NCI-H82 treated with DMSO at 0.1 percent for 48 hours (cell line): ENCODE results near the gene GORASP2.
A peak's percentile ranks its signal among the peaks of the same experiment; 100 is the strongest.
"Not testable (repeated sequence)": the region's sequence is repeated elsewhere in the genome, so short reads cannot be mapped to it uniquely, and the experiment has no call there.

Experiments
- DNase-seq: peaks from one replicate; lab custom pipeline; 2025; ENCODE audit not compliant: unreplicated experiment; lab: John Stamatoyannopoulos, UW

GORASP2 gene

DNA sequence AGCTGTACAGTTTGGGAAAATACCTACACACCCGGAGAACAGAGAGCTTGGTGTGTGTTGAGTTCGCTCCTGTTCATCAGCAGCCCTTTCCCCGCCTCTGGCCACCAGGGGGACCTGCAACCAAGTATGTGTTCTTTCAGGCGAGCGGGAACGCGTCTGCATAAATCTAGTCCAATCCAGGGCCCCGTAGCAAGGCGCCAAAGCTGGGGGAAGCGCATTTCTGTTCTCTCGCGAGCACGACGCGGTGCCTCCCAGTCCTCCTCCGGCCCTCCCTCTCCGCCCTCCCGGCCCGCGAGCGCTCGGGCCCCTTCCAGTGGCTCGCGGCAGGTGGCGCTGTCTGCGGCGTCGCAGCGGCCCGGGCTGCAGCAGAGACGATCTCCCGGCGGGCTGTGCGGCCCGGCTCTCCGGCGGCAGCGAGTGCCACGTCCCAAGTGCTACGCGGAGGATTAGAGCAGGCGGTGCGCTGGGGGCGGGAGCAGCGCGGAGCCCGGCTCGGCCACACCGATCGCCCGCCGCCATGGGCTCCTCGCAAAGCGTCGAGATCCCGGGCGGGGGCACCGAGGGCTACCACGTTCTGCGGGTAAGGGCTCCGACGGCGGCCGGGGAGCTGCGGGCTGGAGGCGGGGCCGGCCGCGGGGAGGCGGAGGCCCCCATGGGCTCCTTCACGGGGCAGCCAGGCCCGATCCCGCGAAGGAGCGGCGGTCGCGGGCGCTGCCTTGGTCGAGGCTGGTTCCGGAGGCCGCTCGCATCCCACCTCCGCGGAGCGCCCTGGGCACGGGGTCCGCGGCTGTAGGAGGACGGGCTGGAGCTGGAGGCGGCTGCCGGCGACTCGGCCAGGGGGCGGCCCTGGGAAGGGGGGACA is at the start of gene GORASP2:
TSS of gene GORASP2 (plus strand) at position 430 of the 862 bp plus-strand sequence. CDS start at position 518, 88 bp downstream.
- DNase-seq: peak; percentile 99

GRCh38 chr2:170881840-170882239 is 47.2 kb upstream of the GORASP2 start:
- DNase-seq: no peak

DNA sequence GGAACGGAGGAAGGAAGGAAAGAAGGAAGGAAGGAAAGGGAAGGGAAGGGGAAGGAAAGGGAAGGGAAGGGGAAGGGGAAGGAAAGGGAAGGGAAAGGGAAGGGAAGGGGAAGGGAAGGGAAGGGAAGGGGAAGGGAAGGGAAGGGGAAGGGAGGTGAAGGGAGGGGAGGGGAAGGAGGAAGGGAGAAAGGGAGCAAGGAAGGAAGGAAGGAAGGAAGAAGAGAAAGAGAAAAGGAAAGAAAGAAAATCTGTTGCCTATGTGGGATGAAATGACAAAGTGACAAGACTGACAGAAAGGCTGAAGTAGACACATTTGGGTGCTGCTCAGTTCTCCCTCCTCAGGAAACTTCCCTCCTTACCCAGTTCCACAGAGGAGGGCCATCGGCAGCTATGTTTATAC is 46.3 kb upstream of the GORASP2 start:
- DNase-seq: no peak

DNA sequence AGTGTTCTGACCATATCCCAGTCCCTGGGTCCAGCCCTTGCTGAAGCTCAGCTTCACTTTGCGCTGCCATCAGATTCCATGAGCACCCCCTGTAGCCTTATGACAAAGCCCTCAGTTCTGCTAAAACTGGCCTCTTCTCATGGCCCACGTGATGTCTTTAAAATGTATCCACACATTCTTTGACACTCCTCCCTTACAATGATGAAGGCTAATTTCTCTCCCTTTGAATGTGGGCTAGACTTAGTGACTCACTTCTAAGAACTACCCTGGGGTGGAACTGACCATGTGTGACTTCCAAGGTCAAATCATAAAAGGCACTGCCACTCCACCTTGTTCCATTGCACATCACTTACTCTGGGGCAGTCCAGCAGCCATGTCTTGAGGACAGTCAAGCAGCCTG is 45.4 kb upstream of the GORASP2 start:
- no peak for DNase-seq

DNA sequence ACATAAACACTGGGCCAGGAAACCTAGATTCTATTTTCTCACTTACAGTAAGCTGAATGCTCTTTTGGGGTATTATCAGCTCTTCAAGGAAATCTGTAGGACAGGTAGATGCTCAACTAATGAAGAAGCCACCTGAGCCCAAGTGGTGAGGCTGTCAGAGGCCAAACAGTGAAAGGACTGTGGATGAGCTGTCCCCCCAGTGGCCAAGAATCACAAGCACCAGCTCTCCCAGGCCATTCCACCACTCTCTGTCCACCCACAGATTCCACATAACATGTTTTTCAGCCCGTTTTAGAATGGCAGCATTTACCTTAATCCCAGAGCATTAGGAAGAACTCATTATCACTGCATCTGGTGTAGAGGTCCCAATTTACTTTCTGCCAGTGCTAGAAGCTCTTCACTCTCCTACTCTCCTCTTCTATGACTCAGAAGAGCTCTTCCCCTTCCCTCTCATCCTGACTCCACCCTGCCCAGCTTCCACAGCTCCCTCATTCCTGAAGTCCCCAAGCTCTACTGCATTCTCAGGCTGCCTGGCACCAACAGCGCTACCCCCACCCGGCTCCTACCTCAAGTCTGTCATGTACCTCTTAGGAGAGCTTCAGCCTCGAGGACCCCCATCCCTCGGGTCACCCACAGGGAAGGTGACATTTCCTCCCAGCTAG is 43.8 kb upstream of the GORASP2 start:
- DNase-seq: no peak

DNA sequence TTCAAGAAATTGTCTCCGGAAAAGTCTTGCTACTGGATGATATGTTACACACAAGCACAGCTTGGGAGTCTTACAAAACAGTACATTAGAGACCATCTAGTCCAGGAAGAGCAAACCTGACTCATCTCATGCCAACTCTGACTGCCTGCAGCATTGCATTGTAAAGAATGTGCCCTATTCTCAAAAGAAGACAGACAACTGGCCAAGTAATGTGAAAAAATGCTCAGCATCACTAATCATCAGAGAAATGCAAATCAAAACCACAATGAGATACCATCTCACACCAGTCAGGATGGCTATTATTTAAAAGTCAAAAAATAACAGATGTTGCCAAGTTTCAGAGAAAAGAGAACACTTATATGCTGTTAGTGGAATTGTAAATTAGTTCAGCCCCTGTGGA is 42.7 kb upstream of the GORASP2 start:
- DNase-seq: no peak

DNA sequence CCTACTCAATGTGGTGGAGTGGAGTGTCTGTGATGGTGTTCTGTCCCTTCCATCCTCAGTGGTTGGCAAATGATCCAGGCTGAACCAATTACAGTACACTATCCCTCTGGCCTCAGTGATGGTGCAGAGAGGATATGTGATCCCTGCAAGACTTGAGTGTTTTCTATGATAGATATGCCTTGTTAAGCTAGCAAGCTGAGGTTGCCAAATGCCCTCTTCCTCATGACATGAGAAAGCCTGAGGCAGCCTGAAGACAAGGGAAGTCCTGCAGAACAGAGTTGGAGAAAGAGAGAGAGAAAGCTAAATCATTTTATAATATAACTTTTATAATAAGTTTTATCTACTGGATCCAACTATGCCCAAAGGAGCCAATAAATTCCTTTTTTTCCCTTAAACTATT is 41.6 kb upstream of the GORASP2 start:
- no peak for DNase-seq

GRCh38 chr2:170887896-170888295 is 41.2 kb upstream of the GORASP2 start:
- no peak for DNase-seq

GRCh38 chr2:170891893-170892292 is 37.2 kb upstream of the GORASP2 start:
- DNase-seq: no peak

- DNase-seq: no peak
These were observed 36.6 kb upstream of the GORASP2 start for GRCh38 chr2:170892391-170892951.

- DNase-seq: no peak
These were observed 33.9 kb upstream of the GORASP2 start for GRCh38 chr2:170895023-170895757.

- DNase-seq: no peak
These were observed 32.4 kb upstream of the GORASP2 start for GRCh38 chr2:170896622-170897021.

DNA sequence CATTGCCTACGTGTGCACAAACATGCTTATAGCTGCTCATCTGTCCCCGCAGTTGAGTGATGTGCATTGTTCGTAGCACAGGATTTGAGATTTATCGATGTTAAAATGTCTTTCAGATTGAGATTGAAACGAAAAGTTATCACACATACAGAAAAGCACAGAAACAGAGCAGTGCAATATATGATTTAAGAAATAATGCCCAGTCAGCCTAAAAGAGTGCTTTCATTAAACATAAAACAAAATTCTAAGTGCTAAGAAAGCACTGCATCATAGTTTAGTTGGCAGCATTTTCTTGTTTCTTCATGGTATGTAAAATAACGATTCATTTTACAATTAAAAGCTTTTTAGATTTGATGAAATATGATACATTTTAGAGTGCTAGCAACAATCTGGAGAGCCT is 31.9 kb upstream of the GORASP2 start:
- DNase-seq: no peak

- peak; percentile 9 for DNase-seq
These were observed 23.2 kb upstream of the GORASP2 start for GRCh38 chr2:170905864-170906263.

DNA sequence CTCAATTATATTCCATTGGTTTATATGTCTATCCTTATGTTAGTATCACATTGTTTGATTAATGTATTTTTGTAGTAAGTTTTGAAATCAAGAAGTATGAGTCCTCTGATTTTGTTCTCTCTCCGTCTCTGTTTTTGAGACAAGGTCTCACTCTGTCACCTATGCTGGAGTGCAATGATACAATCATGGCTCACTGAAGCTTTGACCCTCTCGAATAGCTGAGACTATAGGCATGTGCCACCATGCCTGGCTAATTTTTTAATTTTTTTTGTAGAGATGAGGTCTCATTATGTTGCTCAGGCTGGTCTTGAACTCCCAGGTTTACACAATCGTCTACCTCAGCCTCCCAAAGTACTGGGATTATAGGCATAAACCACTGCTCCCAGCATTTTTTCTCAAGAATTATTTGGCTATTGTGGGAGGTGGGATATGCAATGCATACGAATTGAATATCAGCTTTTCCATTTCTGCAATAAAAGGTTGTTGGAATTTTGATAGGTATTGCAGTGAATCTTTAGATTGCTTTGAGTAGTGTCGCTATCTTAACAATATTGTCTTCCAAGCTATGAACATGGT is 17.7 kb upstream of the GORASP2 start:
- DNase-seq: no peak

GRCh38 chr2:170914994-170915666 is 13.9 kb upstream of the GORASP2 start:
- not testable (repeated sequence) for DNase-seq

DNA sequence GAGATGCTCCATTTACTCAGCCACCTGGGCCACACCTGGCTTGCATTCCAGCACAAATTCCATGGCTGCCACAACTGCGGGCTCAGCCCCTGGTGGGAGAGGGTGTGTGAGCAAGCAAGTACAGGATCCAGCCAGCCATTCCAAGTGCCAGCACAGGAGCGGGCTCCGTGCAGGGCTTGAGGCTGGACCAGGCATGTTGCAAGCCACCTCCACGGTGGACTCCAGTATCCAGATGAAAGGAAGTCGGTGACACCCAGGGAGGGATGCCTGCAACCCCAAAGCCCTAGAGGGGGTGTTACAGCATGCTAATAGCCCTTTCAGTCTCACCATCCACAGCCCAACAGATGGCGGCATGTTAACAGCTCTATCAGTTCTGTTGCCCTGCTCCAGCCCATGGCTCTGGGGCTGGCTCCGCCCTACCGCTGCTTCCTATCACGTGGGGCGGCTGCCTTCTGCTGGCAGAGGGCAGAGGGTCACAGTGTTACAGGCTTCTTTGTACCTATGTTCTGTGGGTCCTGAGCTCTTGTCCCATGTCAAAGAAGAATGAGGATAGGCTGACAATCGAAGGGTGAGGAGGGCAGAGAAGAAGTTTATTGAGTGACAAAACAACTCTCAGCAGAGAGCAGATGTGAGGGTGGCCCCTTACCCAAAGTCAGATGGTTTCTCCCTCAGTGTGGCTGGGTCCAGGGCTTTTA is 11.7 kb upstream of the GORASP2 start:
- DNase-seq: no peak

DNA sequence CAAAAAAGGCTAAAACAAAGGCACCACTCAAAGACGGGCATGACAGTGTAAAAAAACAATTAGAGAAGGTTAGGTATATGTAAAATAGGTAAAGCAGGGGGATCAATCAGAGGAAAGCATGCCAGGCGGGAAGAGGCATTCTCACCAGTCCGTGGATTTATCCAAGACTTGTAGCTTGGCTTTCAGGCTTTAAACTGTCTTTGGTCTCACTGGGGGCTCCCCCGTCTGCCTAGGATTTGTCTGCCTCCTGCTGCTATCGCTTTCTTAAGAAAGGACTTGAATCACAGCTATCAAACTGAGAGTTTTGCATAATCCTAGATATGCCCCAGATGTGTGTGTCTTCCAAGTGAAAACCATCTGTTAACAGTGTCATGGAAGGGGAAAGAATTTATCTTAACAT is 11.1 kb upstream of the GORASP2 start:
- DNase-seq: no peak

DNA sequence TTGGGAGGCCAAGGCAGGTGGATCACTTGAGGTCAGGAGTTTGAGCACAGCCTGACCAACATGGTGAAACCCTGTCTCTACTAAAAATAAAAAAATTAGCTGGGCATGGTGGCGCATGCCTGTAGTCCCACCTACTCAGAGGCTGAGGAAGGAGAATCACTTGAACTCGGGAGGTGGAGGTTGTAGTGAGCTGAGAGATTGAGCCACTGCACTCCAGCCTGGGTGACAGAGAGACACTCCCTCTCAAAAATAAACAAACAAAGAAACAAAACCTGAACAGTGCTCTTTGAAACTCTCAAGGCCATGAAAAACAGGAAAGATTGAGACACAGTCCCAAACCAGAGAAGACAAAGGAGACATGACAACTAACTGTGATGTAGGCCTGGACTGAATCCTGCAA is 7.2 kb upstream of the GORASP2 start:
- DNase-seq: not testable (repeated sequence)
